ENCODE data around the gene CDRT15L2. TPM values are rescaled to one million over a fixed set of nuclear protein-coding genes. Genes with fewer than 3 reads are reported as not detected.
A peak's percentile ranks its signal among the peaks of the same experiment; 100 is the strongest.
"Not testable (repeated sequence)": the region's sequence is repeated elsewhere in the genome, so short reads cannot be mapped to it uniquely, and the experiment has no call there.

The CDRT15L2 gene
- total RNA-seq, 1 donor from 2014 or later: not detected

- H3K36me3 Mint-ChIP-seq; H3K27ac Mint-ChIP-seq; H3K4me1 Mint-ChIP-seq (ENCODE audit: unreplicated experiment); DNase-seq (ENCODE audit: extremely low spot score, unreplicated experiment); H3K27me3 Mint-ChIP-seq; H3K9me3 Mint-ChIP-seq: not testable (repeated sequence)
- H3K4me3 Mint-ChIP-seq: peak overlapping the region; percentile 81
These were observed 9.9 kb downstream of the CDRT15L2 start for GRCh38 chr17:20589454-20589810.

DNA sequence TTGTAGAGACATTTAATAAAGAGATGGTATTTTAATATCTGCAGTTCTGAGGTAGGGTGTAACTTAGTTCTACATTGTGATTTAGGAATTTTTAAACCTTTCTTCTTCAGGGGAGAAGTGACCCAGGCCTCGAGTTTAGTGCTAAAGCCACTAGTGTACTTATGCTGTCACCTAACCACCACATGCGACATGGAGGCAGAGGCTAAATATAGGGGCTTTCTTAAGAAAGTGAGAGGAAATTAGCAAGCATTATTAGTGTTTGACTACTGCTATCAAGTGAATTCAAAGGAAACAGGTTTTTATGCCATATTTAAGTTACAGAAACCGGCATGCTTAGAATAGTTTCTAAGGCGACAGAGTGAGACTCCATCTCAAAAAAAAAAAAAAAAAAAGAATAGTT is 11.5 kb downstream of the CDRT15L2 start:
- H3K4me3 Mint-ChIP-seq; H3K36me3 Mint-ChIP-seq; H3K4me1 Mint-ChIP-seq (ENCODE audit: unreplicated experiment); H3K27ac Mint-ChIP-seq; H3K27me3 Mint-ChIP-seq; H3K9me3 Mint-ChIP-seq; DNase-seq (ENCODE audit: extremely low spot score, unreplicated experiment): not testable (repeated sequence)

DNA sequence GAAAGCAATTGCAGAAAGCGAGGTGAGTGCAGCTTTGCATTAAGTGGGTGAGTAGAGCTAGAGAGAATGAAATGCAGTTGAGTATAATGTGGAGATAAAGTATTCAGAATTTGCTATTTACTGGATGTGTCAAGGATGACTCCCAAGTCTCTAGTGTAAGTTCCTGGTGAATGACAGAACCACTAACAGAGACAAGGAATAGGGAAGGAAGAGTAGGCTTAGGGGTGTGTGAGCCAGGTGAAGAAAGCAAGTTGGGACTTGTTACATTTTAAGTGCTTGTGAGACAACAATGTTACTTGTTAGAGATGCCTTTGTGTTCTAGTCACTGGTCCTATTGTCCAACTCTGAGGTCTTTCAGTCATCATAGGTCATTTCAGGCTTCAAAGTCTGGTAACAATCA is 26.0 kb downstream of the CDRT15L2 start:
- H3K4me1 Mint-ChIP-seq (ENCODE audit: unreplicated experiment); H3K4me3 Mint-ChIP-seq; H3K27ac Mint-ChIP-seq; DNase-seq (ENCODE audit: extremely low spot score, unreplicated experiment); H3K9me3 Mint-ChIP-seq; H3K36me3 Mint-ChIP-seq; H3K27me3 Mint-ChIP-seq: not testable (repeated sequence)

GRCh38 chr17:20609490-20609889 is 30.0 kb downstream of the CDRT15L2 start:
- not testable (repeated sequence) for H3K4me3 Mint-ChIP-seq; H3K36me3 Mint-ChIP-seq; H3K9me3 Mint-ChIP-seq; DNase-seq (ENCODE audit: extremely low spot score, unreplicated experiment); H3K27me3 Mint-ChIP-seq; H3K27ac Mint-ChIP-seq; H3K4me1 Mint-ChIP-seq (ENCODE audit: unreplicated experiment)

GRCh38 chr17:20611309-20611708 is 31.8 kb downstream of the CDRT15L2 start:
- no peak overlapping the region for H3K27ac Mint-ChIP-seq

GRCh38 chr17:20612635-20613034 is 33.1 kb downstream of the CDRT15L2 start:
- Mint-ChIP-seq H3K4me1 (ENCODE audit: unreplicated experiment) (peaks cover 6% of the 10 kb centered on the region), H3K4me3 (no peak overlapping the region), H3K27ac (no peak overlapping the region), H3K9me3 (no peaks in the 10 kb centered on the region), H3K27me3 (no peaks in the 10 kb centered on the region), H3K36me3 (no peaks in the 10 kb centered on the region)
- TF ChIP-seq, protein P1, sequence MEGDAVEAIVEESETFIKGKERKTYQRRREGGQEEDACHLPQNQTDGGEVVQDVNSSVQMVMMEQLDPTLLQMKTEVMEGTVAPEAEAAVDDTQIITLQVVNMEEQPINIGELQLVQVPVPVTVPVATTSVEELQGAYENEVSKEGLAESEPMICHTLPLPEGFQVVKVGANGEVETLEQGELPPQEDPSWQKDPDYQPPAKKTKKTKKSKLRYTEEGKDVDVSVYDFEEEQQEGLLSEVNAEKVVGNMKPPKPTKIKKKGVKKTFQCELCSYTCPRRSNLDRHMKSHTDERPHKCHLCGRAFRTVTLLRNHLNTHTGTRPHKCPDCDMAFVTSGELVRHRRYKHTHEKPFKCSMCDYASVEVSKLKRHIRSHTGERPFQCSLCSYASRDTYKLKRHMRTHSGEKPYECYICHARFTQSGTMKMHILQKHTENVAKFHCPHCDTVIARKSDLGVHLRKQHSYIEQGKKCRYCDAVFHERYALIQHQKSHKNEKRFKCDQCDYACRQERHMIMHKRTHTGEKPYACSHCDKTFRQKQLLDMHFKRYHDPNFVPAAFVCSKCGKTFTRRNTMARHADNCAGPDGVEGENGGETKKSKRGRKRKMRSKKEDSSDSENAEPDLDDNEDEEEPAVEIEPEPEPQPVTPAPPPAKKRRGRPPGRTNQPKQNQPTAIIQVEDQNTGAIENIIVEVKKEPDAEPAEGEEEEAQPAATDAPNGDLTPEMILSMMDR (conservative IDR thresholded peaks at IDR 0.05): no peak
- no peak for DNase-seq (ENCODE audit: extremely low spot score, unreplicated experiment)

More at GRCh38 chr17:20611309-20611708, 31.8 kb downstream of the CDRT15L2 start:
- TF ChIP-seq, protein P1 (conservative IDR thresholded peaks at IDR 0.05): no peak
- Mint-ChIP-seq H3K4me3 (no peak overlapping the region), H3K9me3 (no peaks in the 10 kb centered on the region), H3K36me3 (no peaks in the 10 kb centered on the region), H3K4me1 (ENCODE audit: unreplicated experiment) (peaks cover 6% of the 10 kb centered on the region), H3K27me3 (no peaks in the 10 kb centered on the region)
- no peak for DNase-seq (ENCODE audit: extremely low spot score, unreplicated experiment)

DNA sequence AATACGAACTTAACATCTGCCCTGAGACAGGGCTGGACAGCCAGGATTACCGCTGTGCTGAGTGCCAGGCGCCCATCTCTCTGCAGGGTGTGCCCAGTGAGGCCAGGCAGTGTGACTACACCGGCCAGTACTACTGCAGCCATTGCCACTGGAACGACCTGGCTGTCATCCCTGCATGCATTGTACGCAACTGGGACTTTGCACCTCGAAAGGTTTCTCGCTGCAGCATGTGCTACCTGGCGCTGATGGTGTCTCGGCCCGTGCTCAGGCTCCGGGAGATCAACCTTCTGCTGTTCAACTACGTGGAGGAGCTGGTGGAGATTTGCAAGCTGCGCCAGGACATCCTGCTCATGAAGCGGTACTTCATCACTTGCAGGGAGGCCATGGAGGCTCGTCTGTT is 33.7 kb downstream of the CDRT15L2 start:
- no peak overlapping the region for H3K27ac Mint-ChIP-seq
- H3K36me3 Mint-ChIP-seq: no peaks in the 10 kb centered on the region
- TF ChIP-seq, protein P1 (conservative IDR thresholded peaks at IDR 0.05): no peak
- H3K27me3 Mint-ChIP-seq: no peaks in the 10 kb centered on the region
- H3K9me3 Mint-ChIP-seq: no peaks in the 10 kb centered on the region
- no peak for DNase-seq (ENCODE audit: extremely low spot score, unreplicated experiment)
- peaks cover 6% of the 10 kb centered on the region for H3K4me1 Mint-ChIP-seq (ENCODE audit: unreplicated experiment)
- H3K4me3 Mint-ChIP-seq: no peak overlapping the region

- Mint-ChIP-seq H3K36me3 (no peaks in the 10 kb centered on the region), H3K27me3 (no peaks in the 10 kb centered on the region), H3K4me1 (ENCODE audit: unreplicated experiment) (peaks cover 6% of the 10 kb centered on the region), H3K27ac (no peak overlapping the region), H3K4me3 (no peak overlapping the region), H3K9me3 (no peaks in the 10 kb centered on the region)
- TF ChIP-seq, protein P1 (conservative IDR thresholded peaks at IDR 0.05): no peak
- DNase-seq (ENCODE audit: extremely low spot score, unreplicated experiment): no peak
These were observed 34.4 kb downstream of the CDRT15L2 start for GRCh38 chr17:20613905-20614304.

DNA sequence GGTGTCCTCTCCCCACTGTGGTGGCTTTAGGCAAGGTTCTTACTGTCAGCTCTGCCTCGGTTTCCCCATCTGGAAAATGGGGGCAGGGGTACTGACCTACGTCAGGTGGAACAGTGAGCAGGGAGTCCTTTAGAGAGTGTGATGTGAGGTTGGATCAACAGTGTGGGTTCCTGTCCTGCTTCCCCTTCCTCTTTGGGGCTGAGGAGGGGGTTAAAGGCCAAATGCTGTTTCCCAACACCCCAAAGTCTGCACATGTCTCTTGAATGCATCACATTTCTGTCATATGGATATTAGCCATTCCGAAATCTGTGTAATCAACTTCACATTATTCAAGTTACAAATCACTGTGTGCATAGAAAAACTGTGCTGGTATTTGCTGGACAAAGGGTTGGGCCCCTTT is 35.9 kb downstream of the CDRT15L2 start:
- H3K9me3 Mint-ChIP-seq; H3K4me1 Mint-ChIP-seq (ENCODE audit: unreplicated experiment); DNase-seq (ENCODE audit: extremely low spot score, unreplicated experiment); H3K27me3 Mint-ChIP-seq; H3K27ac Mint-ChIP-seq; H3K4me3 Mint-ChIP-seq; H3K36me3 Mint-ChIP-seq: not testable (repeated sequence)
